GM18951 (cell line): ENCODE measurements around the gene PRMT3.

Source experiments
- POLR2A ChIP-seq: IDR thresholded peaks from 4 replicates; pipeline ENCODE4 v1.6.1; 2011; ENCODE audit warnings: mild to moderate bottlenecking; ENCODE audit not compliant: insufficient read length, insufficient read depth; ENCODE audit errors: extremely low read depth
- in situ Hi-C: fragments of 300-500 bp; cut with MboI; formaldehyde crosslinking; loops from one replicate; pipeline ENCODE4 v1.12.0; 2022; ENCODE audit warnings: low sequenced_read_pairs, mixed read lengths, inconsistent platforms; ENCODE audit not compliant: unreplicated experiment

Gene PRMT3

DNA sequence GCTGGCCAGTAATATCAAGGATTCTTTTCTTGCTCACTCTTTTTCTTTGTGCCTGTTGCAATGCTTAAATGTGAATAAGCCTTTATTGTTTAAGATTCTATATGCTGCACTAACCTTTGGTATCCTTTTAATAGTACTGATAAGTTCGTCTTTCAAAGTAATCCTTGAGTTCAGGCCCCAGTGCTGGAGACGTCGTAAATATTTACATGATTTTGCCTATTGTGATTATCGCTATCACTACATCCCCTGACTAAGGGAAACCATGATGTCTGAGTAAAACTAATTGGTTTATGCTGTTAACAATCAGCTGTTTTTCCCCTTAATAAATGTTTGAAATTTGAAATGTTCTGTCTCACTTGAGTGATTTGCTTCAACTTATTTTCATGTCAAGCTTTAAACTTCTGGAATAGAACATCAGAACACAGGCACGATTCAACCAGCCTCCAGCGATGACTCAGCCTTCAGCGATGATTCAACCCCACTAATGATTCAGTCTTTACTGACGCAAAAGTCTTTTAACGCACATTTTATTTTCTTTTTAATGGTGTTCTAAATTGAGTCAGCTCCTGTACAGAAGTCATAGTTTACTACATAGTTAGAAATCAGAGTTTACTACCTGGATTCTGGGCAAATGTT is 20.1 kb upstream of the PRMT3 start:
- in situ Hi-C loops, result no loop called here

DNA sequence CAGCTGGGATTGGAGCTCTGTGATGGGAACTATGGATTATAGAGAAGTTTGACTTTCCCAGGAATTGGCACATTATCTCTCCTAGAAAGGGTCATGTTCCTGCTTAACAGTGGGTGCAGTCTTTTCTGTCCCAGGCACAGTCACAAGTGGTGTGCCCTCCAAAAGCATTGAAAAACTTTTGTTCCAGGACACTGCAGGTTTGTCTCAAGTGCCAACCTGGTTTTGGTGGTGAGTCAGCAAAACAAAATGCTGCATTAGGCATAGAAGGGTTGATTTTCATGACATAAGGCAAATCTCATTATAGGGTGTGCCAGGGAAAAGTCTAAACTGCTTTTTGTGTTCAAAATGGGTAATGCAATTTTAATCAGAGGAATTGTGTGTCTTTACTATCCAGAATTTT is 19.1 kb upstream of the PRMT3 start:
- no peak for TF ChIP-seq POLR2A
- in situ Hi-C loops, result no loop called here

More for the DNA sequence above, 20.1 kb upstream of the PRMT3 start:
- TF ChIP-seq POLR2A, result no peak

GRCh38 chr11:20369826-20370225 is 17.7 kb upstream of the PRMT3 start:
- in situ Hi-C loops, result no loop called here
- no peak for TF ChIP-seq POLR2A

DNA sequence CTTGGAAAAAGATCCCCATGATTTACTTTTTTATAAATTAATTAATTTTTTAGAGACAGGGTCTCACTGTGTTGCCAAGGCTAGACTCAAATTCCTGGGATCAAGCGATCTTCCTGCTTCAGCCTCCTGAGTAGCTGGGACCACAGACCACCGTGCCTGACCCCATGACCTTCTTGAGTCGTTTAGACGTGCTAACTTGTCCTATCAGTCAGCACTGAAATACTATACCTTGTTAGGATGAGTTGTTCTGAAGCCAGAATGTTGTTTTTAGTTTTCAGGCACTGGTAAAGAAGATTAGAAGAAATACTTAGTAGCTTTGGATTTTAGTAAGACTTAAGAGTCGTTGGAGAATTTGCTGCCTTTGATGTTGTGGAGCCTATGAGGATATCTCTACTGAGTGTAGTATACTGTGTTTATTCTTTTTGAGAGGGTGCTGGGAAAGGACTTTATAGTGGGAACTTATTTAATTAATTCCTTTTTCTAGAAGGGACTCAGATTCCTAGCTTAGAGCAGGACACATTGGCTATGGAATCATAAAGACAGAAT is 15.4 kb upstream of the PRMT3 start:
- TF ChIP-seq POLR2A, result no peak
- in situ Hi-C loops, result no loop called here

DNA sequence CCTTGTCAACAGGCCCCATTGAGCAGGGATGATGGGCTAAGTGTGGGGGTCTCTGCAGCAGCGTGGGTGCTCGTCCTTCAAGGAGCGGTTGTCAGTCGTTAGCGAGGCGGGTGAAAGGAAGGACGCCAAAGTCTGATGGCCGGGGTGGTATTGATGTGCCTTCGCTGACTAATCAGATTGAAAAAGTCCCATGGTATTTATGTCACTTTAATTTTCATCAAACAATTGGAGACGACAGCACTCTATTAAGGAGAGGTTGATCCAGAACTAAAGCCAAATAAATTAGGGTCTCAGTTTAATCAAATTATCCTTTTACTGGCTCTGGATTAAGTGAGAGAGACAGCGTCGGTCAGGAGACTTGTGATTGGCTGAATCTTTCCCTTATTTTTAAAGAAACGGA is 14.4 kb upstream of the PRMT3 start:
- in situ Hi-C loops, result no loop called here
- TF ChIP-seq POLR2A, result no peak

GRCh38 chr11:20373568-20374209 is 13.8 kb upstream of the PRMT3 start:
- in situ Hi-C loops, result no loop called here
- no peak for TF ChIP-seq POLR2A

GRCh38 chr11:20374741-20375300 is 12.7 kb upstream of the PRMT3 start:
- no peak for TF ChIP-seq POLR2A

DNA sequence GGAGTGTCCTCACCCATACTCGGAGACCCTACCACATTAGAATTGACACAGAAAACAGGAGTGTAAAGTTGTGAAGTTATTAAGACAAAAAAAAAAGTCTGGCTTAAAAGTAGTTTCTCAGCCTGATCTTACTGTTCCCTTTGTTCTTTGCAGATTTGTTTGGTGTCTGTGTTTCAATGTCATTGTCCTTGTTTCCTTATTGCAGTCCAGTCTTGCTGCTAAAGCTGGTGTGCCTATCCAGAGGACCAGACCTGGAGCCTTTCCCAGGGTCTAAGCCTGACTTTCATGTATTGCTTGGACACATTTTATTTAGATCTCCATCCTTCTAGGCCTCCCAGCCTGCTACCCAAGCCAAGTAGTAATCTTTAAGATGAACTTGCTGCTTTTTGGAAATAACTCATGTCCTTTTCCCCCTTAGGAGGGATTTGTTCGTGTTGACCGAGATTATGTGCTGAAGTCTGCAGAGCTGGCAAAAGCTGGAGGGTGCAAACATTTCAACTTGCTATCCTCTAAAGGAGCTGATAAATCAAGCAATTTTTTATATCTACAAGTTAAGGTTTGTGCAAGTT is 11.3 kb upstream of the PRMT3 start:
- in situ Hi-C loops, result no loop called here

More at GRCh38 chr11:20374741-20375300, 12.7 kb upstream of the PRMT3 start:
- in situ Hi-C loops, result no loop called here

GRCh38 chr11:20385996-20386395 is 1.5 kb upstream of the PRMT3 start:
- in situ Hi-C loops, result loop anchor here (10.0 kb wide), 1 partner anchor 219 kb away; no protein-coding TSS in a partner anchor

More for the DNA sequence above, 11.3 kb upstream of the PRMT3 start:
- no peak for TF ChIP-seq POLR2A

GRCh38 chr11:20388096-20389055 is 860 bp downstream of the PRMT3 start:
- in situ Hi-C loops, result loop anchor here (10.0 kb wide), 1 partner anchor 216 kb away; no protein-coding TSS in a partner anchor

GRCh38 chr11:20397281-20397680 is 9.8 kb downstream of the PRMT3 start:
- no peak for TF ChIP-seq POLR2A
- in situ Hi-C loops, result no loop called here

More at GRCh38 chr11:20388096-20389055, 860 bp downstream of the PRMT3 start:
- TF ChIP-seq POLR2A, result no peak

DNA sequence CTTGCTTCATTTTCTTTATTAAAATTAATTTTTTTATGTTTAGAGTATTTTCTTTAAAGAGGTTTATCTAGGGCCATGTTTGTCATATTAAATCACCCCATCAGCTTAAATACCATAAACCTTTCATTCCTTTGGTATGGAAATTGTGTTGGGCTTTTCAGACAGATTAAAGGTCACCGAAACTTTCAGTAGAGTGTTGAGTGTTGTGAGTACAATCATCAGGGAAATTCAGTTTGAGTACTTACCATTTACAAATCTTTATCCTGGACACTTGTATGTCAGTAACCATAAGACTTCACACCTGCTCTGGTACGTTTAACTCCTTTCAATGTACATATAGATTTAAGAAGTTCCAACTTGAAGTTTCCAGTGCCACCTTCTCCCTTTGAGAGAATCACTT is 12.0 kb downstream of the PRMT3 start:
- TF ChIP-seq POLR2A, result no peak
- in situ Hi-C loops, result no loop called here
